NT2/D1 (cell line): ENCODE data around the gene PGA4.

Source experiments
- SUZ12 ChIP-seq: IDR thresholded peaks from 2 replicates; pipeline ENCODE4 v1.6.1; 2011; ENCODE audit not compliant: insufficient read length, insufficient read depth; ENCODE audit errors: extremely low read depth
- YY1 ChIP-seq: IDR thresholded peaks from 2 replicates; pipeline ENCODE4 v1.6.1; 2011; ENCODE audit not compliant: insufficient read length, insufficient read depth

DNA sequence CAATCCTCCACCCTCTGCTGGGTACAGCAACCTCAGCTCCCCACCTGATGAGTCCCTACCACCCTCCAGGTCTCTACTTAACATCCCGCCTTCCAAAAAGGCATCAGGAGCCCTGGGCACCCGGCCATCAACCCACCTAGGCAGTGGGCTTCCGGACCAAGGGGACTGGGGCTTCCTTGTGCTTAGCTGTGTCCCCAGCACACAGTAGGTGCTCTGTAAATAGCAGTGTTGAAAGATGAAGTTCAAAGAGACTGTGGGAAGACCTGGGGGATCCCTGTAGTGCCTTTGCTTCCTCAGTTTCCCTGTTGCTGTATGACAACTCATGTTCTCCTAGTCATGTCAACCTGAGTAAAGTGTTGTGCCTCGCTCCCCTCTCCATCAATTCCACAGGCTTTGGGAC, 51.9 kb downstream of the PGA4 start:
- TF ChIP-seq SUZ12 (no peak), YY1 (no peak)
